NCI-H128 (cell line): Measurements from ENCODE around the gene JMY.
"Not testable (repeated sequence)": the region's sequence is repeated elsewhere in the genome, so short reads cannot be mapped to it uniquely, and the experiment has no call there.

Experiments
- DNase-seq: peaks from one replicate; lab custom pipeline; 2025; ENCODE audit not compliant: unreplicated experiment; lab: John Stamatoyannopoulos, UW

The JMY gene

GRCh38 chr5:79236970-79237739 is 1.2 kb downstream of the JMY start:
- DNase-seq, result peak; percentile 4

- no peak for DNase-seq
Measured at GRCh38 chr5:79237740-79238560, 2.0 kb downstream of the JMY start.

- no peak for DNase-seq
Measured at GRCh38 chr5:79240561-79240960, 4.6 kb downstream of the JMY start.

GRCh38 chr5:79241535-79241979 is 5.6 kb downstream of the JMY start:
- DNase-seq, result no peak

GRCh38 chr5:79242242-79243039 is 6.5 kb downstream of the JMY start:
- no peak for DNase-seq

GRCh38 chr5:79243224-79243623 is 7.3 kb downstream of the JMY start:
- DNase-seq, result no peak

- not testable (repeated sequence) for DNase-seq
Measured at GRCh38 chr5:79254067-79254466, 18.1 kb downstream of the JMY start.

- no peak for DNase-seq
Measured at GRCh38 chr5:79255786-79256557, 20.0 kb downstream of the JMY start.

- no peak for DNase-seq
Measured at GRCh38 chr5:79256563-79256962, 20.6 kb downstream of the JMY start.

GRCh38 chr5:79257314-79257713 is 21.4 kb downstream of the JMY start:
- no peak for DNase-seq

GRCh38 chr5:79258801-79259200 is 22.9 kb downstream of the JMY start:
- no peak for DNase-seq

GRCh38 chr5:79259383-79259782 is 23.5 kb downstream of the JMY start:
- no peak for DNase-seq

GRCh38 chr5:79259810-79260209 is 23.9 kb downstream of the JMY start:
- no peak for DNase-seq

- no peak for DNase-seq
Measured at GRCh38 chr5:79261897-79262296, 26.0 kb downstream of the JMY start.

- DNase-seq, result no peak
Measured at GRCh38 chr5:79263290-79263689, 27.4 kb downstream of the JMY start.

GRCh38 chr5:79267180-79267579 is 31.2 kb downstream of the JMY start:
- DNase-seq, result no peak

- no peak for DNase-seq
Measured at GRCh38 chr5:79269733-79270166, 33.8 kb downstream of the JMY start.

- no peak for DNase-seq
Measured at GRCh38 chr5:79273341-79273740, 37.4 kb downstream of the JMY start.

GRCh38 chr5:79284846-79285245 is 48.9 kb downstream of the JMY start:
- DNase-seq, result no peak

GRCh38 chr5:79285285-79285684 is 49.4 kb downstream of the JMY start:
- no peak for DNase-seq

- no peak for DNase-seq
Measured at GRCh38 chr5:79285833-79286232, 49.9 kb downstream of the JMY start.
